ENCODE measurements around the gene NEGR1.

Gene NEGR1

DNA sequence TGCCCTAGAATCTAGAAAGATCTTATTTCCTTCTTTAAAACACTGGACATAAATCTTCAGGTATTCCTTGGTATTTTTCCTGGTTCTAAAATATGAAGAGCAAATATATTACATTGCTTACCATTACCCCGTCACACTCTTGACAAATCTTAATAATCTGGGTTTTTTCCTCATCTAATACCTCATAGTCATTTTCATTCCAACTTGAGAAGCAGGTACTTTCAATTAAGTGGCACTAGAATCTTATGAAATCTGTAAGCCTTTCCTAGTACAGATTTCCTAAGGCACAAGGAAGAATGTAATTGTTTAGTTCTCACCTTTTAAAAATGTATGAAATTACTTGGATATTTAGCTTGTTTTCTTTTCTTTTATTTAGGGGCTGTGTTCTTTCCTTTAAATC, 720.0 kb downstream of the NEGR1 start:
- DNase-seq (ENCODE audit: low read depth in 2 of 2): no peak

DNA sequence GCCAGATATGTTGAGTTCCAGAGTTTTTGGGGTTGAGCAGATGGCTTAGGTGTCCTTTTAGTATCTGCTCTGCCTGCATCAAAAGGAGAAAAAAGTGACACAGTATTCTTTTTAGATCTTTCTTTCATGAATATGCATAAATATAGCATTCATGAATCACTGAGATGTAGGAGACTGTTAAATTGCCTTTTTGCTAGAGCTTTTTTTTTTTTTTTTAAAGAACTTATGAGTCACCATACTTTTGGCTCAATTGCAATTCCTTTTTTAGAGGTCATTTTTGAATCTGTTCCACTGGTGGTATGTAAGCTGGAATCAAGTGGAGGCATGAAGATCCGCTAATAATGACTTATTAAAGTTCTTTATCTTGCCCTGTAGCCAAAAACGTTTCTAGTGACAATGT, 720.6 kb downstream of the NEGR1 start:
- no peak for DNase-seq (ENCODE audit: low read depth in 2 of 2)

DNA sequence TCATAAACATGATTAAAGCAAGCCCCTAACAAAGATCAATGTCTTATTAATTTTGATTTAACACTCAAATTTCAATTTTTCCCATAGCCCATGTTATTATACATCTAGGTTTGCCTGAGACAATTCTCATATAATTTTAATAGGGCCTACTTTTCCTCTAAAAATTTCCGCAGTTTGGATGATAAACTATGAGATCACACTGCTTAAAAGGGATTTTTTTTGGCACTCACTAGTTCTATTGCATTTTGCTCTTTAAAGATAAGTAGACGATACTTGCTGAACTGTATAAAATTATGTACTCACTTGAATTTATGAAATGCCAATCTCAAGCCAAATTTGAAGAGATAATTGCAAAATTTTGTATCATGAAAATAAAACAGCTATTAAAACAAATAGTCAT, 721.1 kb downstream of the NEGR1 start:
- no peak for DNase-seq (ENCODE audit: low read depth in 2 of 2)

DNA sequence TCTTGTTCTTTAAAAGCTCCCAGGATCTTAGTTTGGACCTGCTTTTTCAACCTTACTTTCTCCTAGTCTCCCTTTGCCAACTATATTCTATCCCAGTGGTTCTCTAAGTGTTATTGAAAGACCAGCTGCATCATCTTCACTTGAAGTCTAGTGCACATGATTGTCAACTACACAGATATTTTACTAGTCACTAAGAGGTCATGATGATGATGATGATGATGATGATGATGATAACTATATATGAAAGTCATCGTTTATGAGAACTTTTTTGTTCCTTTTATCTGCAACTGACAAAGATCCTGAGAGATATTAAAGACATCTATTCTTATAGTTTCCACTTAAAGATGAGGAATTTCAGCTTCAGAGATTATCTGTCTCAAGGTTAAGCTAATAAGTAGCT, 722.5 kb downstream of the NEGR1 start:
- DNase-seq (ENCODE audit: low read depth in 2 of 2): no peak

DNA sequence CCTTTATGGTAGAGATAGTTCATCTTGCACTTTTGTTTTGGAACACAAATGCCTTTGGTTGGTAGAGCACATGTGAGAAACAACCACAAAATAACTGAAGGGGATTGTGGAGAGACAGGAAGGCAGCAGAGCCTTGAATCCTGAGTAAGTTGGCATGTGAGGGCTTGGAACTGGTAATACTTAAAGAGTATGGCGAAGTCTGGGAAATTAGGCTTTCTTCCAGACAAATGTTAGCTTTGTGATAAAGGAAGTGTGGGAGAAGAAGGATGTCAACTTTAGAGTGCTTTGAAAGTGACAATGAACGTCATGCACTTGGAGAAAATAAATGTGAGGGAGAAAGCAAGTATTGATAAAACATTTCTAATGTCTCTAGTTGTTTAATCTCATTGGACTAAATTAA, 725.2 kb downstream of the NEGR1 start:
- DNase-seq (ENCODE audit: low read depth in 2 of 2): no peak

DNA sequence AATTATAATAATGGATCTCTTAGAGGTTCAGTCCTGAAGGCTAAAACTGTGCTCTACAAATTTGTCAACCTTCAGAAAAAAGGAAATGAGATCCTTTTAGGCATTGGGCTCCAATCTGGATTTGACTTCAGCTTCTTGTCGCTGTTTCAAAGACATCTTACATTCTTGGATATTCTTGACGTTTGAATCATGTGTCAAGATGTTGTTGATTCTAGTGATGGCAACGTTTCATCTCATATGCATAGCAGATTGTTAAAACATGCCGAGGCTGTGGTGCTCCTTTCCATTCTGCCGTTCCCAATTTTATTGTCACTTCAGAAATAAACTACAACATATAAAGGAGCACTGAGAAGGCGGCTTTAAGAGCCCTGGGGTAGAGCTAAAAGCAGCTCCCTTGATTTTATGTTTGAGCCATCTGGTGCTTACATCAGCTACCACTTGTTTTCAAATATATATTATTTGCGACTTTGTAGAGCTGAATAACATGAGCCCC, 733.9 kb downstream of the NEGR1 start:
- DNase-seq (ENCODE audit: low read depth in 2 of 2): no peak

DNA sequence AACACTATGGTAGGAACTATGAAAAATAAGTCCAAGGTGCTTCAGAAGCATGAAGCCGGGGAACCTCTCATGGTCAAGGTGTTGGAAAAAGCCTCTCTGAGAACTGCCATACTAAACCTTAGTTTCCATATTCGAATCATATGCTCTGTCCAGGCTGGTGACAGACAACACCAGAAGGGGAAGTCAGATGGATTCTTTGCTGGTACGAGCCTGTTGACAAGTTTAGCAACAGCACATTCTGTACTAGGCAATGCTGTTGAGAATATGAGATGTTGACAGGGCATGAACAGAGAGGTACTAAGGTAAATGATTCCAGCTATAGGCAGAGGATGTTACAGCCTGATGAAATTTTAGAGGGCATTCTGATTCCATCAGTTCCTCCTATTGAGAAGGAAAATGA, 740.2 kb downstream of the NEGR1 start:
- DNase-seq (ENCODE audit: low read depth in 2 of 2): no peak

DNA sequence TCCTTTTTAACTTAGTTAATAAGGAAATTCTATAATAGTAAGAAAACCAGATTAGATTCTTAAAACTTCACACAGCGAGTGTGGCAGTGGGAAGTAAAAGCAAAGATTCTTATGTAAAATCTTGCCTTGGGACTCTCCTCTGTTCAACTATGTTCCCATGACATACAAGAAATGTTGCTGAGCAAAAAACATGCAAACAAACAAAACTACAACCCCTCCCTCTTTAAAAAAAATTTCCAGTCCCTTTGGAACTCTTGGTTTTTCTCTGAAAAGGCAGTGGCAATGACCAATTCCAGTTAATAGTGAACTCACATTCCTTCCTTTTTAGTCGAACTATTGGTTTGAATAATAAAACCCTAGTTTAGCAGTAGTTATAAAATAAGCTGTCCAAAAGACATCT, 748.4 kb downstream of the NEGR1 start:
- DNase-seq (ENCODE audit: low read depth in 2 of 2): no peak

DNA sequence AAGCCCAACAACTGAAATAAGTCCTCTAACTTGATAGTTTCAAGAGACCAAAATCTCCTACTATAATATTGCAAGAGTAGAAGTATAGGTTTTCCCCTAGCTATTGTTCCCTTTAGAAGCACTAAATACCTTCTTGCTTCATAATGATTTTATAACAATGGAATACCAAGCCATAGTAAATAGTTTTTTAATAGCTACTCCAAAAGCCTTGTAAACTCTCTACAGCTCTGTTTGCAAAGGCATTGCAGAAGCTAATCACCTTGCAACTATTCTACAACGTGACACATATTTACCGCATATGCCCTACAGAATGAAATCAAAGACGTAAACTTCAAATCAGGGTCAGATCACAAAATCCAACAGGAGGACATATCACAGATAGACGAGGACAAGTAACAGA, 750.0 kb downstream of the NEGR1 start:
- DNase-seq (ENCODE audit: low read depth in 2 of 2): no peak

DNA sequence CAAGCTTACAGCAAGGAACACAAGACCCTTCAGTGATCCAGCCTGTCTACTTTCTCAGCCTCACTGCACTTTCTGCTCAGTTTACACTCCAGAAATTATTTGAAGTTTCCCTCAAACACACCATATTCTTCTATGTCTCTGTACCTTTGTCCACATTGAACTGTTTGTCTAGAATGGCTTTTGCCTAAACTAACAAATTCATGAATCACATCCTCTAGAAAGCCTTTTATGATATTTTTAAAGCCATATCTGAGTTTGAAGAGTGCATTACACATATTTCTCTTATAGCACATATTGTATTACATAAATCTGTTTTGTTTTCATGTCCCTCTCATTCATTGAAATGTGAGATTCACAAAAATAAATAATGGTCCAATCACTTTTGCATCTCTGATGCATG, 755.5 kb downstream of the NEGR1 start:
- no peak for DNase-seq (ENCODE audit: low read depth in 2 of 2)

DNA sequence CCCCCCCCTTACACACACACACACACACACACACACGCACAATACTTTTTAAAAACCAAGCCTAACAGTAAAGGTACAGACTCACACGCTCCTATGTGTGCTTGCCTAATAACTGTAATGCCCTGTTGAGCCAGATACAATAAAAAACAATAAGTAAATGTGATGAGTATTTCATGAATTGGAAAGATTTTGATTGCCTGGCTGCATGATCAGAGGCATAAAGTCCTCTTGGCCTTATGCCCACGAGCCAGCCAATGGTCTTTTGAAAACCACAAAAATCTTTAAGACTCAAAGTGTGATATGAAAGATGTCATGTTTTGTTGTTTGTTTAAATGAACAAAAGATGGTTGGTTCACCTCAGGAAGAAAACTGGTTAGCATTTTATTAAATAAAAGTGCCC, 759.6 kb downstream of the NEGR1 start:
- no peak for DNase-seq (ENCODE audit: low read depth in 2 of 2)

DNA sequence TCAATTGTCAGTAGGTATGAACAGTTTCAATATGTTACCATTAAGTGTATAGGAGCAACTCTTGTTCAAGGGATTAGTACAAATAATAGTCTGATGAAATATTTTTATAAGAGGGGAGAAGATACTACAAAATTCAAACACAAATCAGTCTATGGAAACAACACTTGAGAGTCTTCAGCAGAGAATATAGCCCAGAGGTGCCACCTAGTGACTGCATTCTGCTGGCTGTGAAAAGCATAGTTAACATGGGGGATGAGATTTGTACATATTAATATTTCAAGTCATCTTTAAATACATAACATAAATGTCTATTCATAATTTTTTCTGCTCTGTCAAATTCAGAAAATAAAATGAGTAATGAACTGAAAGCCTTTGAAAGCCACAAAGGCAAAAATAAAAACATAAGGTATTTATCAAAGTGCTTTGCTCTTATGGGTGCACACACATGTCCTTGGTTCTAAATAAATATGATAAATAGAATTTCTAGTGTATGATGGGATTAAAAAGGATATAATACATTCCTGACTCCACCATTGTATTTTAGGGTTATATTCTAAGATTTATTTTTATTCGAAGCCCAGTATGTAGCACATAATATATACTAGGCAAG, 760.6 kb downstream of the NEGR1 start:
- DNase-seq (ENCODE audit: low read depth in 2 of 2): no peak

DNA sequence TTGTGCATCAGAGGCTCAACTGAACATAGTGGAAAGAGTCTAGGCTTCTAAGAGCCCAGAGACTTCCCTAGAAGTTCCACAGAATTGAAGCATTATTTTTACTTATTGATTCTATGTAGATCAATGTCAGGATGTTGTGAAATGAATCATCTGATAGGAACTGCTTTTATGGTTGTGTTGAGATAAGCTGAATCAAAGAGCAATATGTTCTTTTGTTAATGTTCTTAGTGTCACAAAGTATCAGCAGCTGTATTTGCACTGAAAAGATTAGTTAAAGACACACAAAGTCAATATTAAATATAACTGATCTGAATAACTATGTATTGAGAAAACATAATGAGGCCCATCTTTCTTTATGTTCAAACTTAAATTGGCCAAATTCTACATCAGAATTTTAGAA, 770.8 kb downstream of the NEGR1 start:
- no peak for DNase-seq (ENCODE audit: low read depth in 2 of 2)

DNA sequence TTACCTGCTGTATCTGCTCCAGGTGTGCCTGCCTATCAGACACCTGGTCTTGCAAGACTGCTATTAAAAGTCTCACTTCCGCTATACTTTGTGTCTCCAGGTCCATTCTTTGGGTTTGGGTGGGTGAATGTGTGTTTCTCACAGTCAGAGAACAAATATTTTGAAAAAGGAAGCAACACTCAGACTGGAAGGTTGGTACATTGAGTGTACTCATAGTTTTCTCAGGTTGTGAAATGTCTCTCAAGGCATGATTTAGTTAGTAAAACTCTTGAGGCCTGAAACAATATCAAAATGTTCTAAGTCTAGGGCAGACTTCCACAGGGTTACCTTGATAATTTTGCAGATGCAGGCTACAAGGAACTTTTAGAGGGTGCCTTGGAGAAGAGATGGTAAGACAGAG, 771.6 kb downstream of the NEGR1 start:
- no peak for DNase-seq (ENCODE audit: low read depth in 2 of 2)

DNA sequence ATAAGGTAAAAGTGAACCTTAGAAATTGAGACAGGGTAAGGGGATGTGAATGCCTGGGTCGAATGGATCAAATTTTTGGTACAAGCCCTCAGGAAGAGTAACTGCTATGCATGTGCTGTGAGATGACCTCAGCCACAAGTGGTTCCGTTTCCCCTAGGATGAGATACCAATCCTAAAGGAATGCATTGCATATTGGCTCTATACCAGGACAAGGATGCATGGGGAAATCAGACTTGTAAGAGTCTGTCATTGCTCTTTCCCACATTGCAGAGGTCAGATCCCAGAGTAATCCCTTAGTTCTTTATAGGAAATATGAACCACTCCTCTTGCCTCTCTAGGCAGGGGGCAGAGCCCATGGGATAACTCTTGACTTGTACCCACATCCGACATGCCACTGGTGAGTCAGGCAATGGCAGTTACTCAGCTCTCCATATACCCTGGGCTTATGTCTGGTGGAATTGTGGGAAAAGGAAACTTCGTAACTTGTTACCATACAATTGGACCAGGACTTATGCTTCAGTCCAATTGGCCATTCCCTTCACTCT, 773.2 kb downstream of the NEGR1 start:
- DNase-seq (ENCODE audit: low read depth in 2 of 2): no peak

DNA sequence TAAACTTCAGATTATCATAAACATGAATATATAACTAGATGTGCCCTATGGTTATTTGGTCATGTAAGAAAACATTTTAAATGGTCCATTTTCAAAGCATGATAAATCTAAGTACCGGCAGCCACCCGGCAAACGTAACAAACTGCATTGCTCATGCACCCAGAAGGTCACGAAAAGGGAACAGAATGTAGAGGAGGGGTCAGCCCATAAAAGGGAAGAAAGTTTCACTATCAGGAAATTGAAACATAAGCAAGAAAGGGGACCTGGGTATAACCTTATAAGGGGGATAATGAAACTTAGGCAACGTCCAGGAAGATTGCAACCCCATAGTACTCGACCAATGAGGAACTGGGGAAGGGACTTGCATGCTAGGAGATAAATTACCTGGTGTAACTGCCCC, 780.3 kb downstream of the NEGR1 start:
- DNase-seq (ENCODE audit: low read depth in 2 of 2): no peak

DNA sequence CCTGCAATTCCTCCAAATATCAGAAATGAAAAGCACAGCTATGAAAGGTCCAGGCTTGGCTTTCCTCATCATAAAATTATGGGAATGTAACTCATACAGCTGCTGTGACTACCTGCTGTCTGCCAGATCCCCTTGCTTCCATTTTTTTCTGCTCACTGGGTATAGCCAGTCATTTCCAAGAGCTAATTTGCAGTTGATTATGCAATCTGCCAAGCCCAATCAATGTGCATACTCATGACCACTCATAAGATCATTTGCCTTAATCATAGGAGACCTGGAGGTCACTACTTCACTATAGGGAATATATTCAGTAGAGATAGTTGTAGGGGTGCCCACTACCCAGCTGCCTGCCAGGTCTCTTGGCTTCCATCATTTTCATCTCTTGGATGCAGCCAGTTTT, 783.8 kb downstream of the NEGR1 start:
- DNase-seq (ENCODE audit: low read depth in 2 of 2): no peak

DNA sequence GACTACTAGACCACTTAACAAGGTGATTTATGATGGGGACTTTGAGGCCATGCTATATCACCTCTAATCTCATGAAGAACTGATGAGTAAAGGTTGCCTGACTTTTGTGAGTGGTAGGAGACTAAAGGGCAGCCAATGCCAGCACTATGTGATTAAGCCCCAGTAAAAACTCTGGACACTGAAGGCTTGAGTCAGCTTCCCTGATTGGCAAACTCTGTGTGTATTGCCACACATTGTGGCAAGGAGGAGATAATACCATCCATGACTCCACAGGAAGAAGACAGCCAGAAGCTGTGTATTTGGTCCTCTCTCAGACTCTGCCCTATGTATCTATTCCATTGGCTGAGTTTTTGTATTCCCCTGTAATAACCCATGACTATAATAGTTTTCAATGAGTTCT, 788.2 kb downstream of the NEGR1 start:
- DNase-seq (ENCODE audit: low read depth in 2 of 2): no peak

DNA sequence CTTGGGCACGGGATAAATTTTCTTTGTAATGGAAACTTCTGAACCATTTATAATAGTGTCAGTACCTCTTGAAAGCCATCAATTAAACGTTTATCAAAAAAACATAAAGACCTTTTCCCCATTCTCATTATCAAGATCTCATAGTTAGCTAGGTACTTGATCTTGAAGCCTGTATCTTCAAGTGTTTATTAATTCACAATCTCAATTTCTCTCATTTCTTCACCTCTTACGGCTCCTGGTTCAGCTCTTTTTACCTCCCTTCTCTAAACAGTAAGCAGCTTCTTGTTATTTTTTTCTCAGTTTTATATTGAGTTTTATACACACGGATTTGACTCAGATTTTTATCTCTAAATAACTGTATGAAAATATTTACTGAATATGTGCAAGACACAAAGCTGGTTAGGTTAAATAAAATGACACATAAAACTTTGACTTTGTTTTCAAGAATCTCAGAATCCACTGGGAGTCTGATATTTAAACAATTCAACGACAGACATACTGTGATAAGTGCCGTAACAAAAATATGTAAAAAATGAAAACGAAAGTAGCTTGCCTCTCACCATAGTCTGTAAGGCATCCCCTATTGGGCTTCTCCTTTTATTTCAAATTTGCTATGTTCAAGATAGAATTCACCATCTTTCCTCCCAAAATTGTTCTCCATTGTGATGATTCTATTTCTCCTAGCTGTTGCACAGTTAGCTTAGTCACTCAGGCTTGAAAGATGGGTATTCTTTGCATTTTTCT, 789.9 kb downstream of the NEGR1 start:
- no peak for DNase-seq (ENCODE audit: low read depth in 2 of 2)

DNA sequence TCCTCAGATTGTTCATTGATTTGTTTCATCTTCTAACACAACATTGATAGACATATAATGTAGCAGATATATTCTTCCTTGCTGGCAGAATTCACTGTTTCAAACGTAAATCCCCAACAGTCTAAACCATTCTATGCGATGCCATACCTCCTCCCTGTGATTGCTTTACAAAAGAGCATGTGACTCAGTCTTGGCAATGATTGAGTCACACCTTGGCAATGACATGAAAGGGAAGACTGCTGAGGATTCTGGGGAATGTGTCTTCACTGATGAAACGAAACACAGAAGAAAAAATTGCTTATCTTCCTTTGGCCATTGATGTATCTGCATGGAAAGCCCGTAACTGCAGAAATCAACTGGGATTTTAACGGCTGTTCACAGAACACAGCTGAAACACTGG, 791.9 kb downstream of the NEGR1 start:
- DNase-seq (ENCODE audit: low read depth in 2 of 2): no peak

DNA sequence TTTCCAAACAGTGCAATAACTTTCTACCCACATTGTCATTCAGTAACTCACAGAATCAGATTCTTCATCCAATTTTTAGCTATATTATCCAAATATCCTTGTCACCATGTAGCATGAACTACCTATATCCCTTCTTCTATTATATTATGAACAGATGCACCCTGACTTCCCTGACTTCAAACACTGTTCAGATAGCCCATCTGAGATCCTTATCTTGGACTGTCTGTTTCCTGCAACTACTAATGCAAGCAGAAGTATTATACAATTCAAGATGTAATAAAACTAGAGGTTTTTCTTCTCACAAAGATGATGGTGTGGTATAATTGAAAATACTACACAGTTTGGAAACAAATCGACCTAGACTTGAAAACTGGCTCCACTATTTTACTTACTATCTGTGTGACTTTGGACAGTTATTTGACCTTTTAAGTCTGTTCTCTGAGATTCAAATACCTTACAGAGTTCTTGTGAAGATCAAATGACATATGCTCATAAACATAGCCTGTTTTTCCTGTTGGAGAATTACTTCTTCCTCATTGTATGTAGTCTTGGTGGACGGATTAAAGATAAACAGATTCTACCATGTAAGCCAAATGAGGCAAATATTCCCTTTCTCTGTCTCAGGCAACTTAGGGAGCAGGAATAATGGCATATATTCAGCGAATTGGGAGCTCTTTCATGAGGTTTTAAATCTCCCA, 793.6 kb downstream of the NEGR1 start:
- DNase-seq (ENCODE audit: low read depth in 2 of 2): no peak

DNA sequence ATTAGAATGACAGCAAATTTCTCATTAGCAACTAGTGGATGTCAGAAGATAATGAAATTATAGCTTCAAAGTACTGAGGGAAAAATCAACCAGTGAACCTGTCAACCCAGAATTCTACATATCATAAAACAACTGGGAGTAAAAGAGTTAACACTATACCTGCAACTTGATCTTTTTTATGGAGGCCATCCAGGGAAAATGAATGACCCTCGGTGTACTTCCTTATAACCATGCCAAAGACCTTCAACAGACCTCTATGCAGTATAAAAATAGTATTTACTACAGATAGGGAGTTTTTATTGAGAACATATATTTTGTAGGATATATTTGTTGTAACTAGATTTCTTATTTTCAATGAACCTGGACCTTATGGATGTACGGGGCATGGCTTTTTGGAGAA, 809.0 kb downstream of the NEGR1 start:
- no peak for DNase-seq (ENCODE audit: low read depth in 2 of 2)

DNA sequence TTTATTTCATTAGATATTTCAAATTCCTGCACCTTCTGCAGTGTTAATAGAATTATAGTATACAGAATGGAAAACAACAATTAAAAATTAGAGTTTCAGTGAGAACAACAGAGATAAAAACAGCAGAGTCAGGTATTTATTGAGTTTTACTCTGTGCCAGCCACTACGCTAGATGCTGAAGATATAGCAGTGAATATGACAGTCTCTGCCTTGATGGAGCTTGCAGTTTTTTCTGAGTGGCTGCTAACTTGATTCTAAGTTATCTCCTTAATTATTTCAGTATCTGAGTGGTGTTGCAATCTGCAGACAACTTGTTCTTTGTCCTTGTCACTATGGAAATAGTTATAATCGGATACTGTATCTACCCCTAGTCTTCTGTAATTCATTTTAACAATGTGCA, 817.2 kb downstream of the NEGR1 start:
- no peak for DNase-seq (ENCODE audit: low read depth in 2 of 2)
